GM23338 (cell line): ENCODE measurements around the gene NSD2.

Experiments
- CREB1 ChIP-seq: fragments of 250-450 bp; sonication (Bioruptor Pico); IDR thresholded peaks from 2 replicates; pipeline ENCODE4 v1.5.0; 2020; ENCODE audit warnings: low read depth, mild to moderate bottlenecking, moderate library complexity
- CTCF ChIP-seq, 2 experiments: fragments of 200-600 bp in 1 of 2; sonication (generic) in 1 of 2; conservative IDR thresholded peaks; 2 replicates each; pipeline versions ENCODE4 v1.5.1 to v1.6.1; 2016 to 2017; ENCODE audit warnings: antibody characterized with exemption in 2 of 2, low read depth in 2 of 2, mild to moderate bottlenecking in 2 of 2, moderate library complexity in 1 of 2
- EZH2 ChIP-seq: fragments of 200-600 bp; sonication (generic); IDR thresholded peaks from one replicate; pipeline ENCODE4 v1.8.0; 2017; ENCODE audit warnings: antibody characterized with exemption, mild to moderate bottlenecking, low read depth; ENCODE audit not compliant: unreplicated experiment
- EZH2phosphoT487 ChIP-seq: fragments of 200-600 bp; sonication (generic); IDR thresholded peaks from one replicate; pipeline ENCODE4 v1.8.1; 2018; ENCODE audit warnings: antibody characterized with exemption; ENCODE audit not compliant: unreplicated experiment
- JUNB ChIP-seq: IDR thresholded peaks from one replicate; pipeline ENCODE4 v1.6.1; 2016; ENCODE audit warnings: antibody characterized with exemption; ENCODE audit not compliant: unreplicated experiment
- NANOG ChIP-seq: IDR thresholded peaks from 2 replicates; pipeline ENCODE4 v1.6.1; 2016; ENCODE audit warnings: antibody characterized with exemption, borderline replicate concordance
- POLR2AphosphoS5 ChIP-seq: IDR thresholded peaks from 2 replicates; pipeline ENCODE4 v1.6.1; 2016; ENCODE audit warnings: antibody characterized with exemption, low read depth
- REST ChIP-seq: IDR thresholded peaks from one replicate; pipeline ENCODE4 v1.6.1; 2018; ENCODE audit warnings: antibody characterized with exemption; ENCODE audit not compliant: unreplicated experiment
- STAT1 ChIP-seq: IDR thresholded peaks from one replicate; pipeline ENCODE4 v1.6.1; 2016; ENCODE audit warnings: antibody characterized with exemption; ENCODE audit not compliant: unreplicated experiment

- TF ChIP-seq POLR2AphosphoS5 (no peak), EZH2 (no peak), CTCF (conservative IDR thresholded peaks at IDR 0.05; ENCODE audit: low read depth in 2 of 2) (no peak), STAT1 (no peak), REST (no peak), EZH2phosphoT487 (no peak), JUNB (no peak), CREB1 (no peak), NANOG (no peak)
These were observed 91.8 kb downstream of the NSD2 start for GRCh38 chr4:1962980-1963379.
